Islet precursor cell (in vitro differentiated cells): ENCODE results near the gene ATP1A4.

Experiments used
- DNase-seq: peaks from one replicate; pipeline ENCODE4 v3.0.0-alpha.2; 2018

Gene ATP1A4

DNA sequence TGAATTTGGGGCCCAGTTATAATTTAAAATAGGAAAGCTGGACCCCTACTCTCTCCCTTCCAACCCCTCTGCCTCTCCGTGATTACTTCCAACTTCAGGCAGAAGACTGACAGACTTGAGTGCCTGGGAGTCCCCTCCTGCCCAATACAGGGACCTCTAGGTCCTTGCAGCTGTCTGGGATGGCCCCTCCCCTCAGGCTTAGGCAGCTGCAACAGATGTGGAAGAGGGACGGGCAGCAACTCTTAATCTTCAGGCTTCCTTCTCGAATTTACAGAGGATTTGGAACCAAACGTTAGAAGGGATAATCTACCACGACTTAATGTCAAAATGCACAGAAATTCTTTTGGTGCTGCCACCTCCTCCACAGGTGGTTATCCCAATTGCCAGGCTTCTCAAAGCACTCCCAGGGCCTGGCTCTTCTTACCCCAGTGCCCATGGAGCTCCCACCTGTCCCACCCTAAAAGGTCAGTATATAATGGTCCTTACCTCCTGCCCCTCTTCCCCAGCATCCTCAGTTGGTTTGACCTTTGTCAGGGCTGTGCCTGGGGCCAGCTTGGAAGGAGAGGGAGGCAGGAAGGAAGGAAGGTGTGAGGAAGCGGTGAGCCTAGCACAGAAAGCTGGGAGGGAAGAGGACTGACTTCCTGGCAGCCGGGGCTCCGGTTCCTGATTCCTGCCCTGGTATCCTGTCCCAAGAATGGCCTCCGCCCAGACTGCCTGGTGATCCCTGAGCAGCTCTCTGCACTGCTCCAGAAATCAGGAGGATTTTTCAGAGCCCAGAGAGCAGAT, 56.6 kb downstream of the ATP1A4 start:
- DNase-seq: no peak

DNA sequence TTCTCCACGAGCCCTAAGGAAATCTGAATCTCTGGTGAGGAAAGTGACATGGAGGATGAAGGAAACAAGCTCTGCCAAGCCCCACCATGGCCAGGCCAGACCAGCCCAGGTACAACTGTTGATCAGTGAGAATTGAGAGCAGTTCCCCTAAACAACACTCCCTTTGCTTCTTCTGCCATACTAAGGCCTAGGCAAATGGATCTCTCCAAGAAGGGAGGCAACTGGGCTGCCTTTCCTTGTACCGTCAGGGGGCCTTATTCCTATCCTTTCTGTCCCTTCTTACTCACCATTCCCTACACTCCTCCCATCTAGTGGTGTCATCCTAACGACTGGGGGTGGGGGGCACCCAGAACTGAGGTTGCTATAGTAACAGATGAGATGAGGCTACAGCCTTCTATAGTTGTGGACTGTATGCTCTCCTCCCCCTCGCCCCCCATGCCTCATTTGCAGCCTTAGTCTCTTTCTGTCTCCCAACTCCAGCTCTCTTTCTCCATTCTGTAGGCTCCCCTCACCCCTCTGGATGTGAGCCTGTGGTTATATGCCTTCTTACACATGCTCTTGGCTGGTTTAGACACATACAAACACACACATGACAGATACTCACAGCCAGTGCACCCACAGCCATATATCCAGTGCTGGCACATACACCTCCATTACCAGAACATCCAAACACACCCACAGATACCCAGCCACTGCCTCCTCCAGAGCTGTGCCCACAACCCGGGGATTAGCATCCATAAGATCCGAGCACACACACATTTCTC, 57.3 kb downstream of the ATP1A4 start:
- DNase-seq: peak; percentile 34

DNA sequence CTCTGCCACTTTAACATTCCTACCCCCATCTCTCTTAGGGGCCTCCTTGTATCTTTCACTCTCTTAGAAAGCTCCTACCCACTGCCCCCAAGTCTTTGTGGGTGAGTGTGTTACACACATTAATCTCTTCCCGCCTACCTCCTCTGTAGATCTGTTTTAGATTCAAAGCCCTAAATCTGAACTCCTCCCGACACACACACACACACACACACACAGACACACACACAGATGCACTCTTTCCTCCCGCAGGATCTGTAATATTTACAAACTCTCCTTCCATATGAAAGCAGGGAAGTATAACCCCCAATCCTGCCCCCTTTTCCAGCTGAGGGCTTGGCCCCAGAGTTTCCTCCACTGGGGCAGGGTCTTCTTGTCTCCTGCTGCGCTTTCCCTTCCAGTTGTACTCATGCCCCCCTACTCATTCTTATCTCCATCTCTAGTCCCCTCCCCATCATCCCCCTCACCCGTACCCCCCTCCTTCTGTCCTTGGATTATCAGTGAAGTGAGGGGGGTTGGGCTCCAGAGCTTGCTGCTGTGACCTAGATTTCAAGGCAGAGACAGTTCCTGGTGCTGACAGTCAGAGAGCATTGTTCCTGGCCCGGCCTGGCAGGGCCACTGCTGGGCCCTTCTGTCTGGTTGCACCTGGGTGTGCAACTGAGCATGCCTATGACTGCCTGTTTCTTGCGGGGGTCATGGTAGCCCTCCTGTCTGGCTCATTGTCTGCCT, 58.1 kb downstream of the ATP1A4 start:
- peak; percentile 52 for DNase-seq

DNA sequence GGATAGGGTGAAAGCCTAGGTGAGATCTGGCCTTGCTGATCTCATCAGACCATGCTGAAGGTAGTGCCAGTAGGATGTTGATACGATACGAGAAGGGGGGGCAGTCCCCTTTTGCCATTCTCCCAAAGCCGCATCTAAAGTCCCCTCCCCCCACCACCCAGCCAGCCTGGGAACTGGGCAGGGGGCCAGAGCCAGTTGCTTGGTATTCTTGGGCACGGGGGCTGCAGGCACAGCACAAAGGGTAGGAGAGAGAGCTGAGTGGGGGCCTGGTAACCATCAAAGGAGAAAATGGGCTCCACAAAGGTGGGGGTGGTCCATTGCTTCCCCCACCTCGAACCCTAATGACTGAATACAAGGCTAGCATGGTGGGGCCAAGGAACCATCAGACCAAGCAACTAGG, 59.2 kb downstream of the ATP1A4 start:
- DNase-seq: peak; percentile 32

DNA sequence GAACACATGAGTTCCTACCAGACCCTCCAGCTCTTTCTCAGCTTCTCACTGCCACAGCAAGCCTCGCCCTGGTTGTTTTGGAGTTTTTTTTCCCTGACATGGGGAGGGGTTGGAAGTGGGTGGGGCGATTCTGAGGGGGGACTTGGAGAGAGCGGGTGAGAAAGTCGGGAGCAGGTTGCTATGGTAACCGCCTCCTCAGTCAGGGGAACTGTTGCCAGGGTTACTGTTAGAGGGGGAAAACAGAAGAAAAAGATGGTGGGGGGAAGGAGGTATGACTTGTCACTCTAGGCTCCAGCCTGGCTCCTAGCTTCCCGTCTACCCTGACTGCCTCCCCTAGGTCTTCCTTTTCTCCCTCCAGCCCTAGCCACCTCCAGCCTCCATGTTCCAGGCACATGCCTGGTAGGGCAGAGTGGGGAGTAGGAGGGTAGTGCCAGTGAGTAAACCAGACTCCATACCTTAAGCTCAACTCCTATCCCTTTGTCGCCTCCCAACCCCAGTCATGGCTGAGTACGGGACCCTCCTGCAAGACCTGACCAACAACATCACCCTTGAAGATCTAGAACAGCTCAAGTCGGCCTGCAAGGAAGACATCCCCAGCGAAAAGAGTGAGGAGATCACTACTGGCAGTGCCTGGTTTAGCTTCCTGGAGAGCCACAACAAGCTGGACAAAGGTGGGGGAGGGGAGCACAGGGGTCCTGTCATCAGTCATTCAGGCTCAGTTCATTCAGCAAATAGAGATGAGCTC, 59.8 kb downstream of the ATP1A4 start:
- DNase-seq: peak; percentile 35

DNA sequence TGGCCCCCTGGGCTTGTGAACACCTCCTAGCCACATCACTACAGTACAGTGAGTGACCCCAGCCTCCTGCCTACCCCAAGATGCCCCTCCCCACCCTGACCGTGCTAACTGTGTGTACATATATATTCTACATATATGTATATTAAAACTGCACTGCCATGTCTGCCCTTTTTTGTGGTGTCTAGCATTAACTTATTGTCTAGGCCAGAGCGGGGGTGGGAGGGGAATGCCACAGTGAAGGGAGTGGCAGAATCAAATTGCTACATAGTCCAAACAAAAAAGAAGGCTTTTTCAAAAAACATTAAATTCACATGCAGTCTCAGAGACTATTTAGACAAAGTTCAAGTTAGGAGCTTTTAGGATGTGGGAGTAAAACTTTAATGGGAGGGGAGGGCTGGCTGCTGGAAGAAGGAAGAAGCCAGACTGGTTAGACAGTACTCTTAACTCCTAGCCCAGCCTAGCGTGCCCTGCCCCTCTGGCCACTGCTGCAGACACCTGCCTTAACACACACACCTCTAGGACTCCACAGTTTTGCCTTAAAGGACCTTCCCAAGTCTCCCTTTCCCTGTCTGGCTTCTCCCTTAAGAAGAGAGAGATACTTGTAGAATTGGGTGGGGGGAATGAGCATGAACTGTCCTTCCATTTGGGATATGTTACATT, 63.2 kb downstream of the ATP1A4 start:
- DNase-seq: peak; percentile 57

DNA sequence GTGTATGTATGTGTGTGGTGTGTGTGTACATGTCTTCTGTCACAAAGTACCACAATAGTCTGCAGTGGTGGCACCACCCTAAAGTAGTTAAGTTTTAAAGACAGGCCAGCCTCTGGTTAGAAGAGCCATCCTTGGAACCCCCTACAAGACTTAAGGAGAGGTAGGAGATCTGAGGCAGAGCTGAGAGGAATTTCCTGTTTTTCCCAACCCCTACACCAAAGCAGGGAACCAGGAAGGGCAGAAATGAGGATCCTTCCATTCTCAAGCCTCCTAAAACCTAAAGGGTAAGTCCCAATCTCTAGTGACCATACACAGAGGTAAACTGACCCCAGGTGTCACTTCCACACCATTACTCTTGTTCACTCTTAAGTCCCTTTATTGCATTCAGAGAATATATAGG, 64.9 kb downstream of the ATP1A4 start:
- DNase-seq: peak; percentile 16

DNA sequence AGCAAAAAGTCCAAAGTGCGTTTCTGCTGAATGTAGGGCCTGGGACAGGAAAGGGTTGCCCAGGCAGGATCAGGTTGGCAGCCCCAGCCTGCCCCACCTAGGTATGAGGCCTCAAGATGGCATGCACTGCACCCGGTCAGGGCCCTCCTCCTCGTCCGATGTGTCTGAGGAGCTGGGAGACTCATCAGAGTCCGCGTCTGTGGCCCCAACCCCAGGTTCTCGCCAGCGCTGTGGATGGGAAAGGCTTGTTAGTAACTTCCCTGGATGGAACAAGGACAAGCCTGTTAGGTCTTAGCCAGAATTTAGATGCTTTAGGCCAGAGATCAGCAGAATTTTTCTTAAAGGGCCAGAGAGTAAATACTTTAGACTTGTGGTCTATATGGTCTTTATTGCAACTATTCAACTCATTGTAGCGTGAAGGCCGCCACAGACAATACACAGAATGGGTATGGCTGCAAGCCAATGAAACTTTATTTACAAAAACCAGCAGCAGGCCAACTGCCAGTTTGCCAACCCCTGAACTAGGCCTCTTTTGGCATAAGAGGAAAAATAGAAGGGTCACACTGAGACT, 66.2 kb downstream of the ATP1A4 start:
- DNase-seq: peak; percentile 44

DNA sequence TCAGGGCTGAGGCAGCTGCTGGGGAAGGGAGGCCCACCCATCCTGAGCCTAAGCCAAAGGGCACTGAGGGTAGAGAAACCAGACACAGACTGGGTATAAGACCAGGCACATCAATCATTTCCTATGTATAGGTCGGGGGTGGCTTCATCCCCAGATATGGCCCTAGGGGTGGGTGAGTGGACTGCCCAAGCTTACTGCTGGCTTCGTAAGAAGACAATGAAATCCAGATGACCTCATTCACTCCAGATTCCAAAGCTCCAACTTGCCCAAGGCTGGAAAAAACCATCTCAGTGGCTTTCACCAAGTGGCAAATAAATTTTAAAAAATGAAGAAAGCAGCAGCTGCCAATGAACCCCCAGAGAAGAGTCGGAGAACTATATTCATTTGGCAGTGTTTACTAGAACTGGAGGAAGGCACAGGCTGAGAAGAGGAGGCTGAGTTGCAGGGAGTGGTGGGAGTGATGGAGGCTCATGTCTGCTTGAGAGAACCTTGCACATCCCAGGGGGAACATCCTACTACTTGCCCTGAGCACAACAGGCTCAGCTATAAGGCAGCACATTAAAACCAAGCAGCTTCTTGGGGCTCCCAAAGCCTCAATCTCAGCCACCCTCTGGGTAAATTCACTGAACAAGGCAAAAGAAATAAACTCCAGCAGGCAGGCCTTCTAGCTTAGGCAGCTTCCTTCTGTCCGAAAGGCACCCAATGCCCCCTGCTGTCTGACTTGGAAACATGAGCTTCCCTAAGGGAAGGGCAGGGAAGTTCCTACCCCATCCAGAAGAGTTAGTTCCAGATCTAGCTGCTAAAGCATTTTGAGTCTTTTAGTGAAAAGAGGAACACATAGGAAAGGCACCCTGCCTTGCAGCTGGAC, 67.9 kb downstream of the ATP1A4 start:
- peak; percentile 85 for DNase-seq

DNA sequence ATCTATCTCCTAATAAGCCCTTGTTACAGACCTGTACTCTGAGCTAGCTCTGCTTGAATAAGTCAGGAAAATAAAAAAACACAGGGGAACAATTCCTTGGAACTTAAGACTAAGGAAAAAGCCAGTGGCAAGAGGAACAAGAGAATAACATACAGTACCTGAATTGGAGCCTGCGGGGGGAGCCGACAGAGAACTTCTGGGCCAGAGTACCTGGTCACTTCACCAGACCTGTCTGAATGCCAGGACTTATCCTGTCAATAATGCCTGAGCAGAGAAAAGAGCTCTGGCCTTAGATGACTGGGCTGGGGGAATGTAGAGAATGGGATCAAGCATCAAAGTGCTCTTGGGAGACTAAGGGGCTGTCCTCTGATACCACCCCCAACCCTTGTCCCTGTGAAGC, 68.9 kb downstream of the ATP1A4 start:
- DNase-seq: no peak

DNA sequence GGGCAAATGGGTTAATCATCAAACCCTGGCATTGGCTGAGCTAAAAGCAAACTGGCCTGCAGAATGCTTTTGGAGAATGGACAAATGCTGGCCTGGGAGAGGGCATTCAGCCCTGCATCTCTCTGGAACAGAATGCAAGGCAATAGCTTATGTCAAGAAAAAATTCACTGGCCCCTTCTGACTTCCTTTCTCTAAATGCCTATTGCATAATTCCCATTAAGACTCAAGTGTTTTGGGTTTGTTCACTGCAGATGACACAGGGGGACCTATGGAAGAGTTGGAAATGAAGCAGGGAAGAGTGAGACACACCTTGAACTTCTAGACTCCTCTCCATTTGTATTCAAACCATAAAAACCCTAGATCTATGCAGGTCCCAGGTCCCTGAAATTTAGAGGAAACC, 69.7 kb downstream of the ATP1A4 start:
- no peak for DNase-seq

DNA sequence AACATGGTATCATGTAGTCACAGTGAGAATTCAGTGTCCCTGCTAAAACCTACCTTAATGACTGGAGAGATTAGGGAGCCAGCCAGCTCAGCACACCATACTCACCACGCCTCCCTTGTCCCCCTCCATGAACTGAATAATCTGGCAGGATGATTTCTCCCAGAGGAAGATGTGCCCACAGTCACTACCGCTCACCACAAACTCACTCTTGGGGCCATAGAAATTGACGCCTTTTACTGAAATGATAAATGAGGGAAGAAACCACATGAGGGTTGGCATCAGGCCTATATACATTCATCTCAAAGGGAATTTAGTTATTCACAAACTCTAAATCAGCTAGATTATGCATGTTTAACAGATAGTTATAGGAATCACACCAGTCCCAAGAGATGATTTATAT, 71.1 kb downstream of the ATP1A4 start:
- no peak for DNase-seq

DNA sequence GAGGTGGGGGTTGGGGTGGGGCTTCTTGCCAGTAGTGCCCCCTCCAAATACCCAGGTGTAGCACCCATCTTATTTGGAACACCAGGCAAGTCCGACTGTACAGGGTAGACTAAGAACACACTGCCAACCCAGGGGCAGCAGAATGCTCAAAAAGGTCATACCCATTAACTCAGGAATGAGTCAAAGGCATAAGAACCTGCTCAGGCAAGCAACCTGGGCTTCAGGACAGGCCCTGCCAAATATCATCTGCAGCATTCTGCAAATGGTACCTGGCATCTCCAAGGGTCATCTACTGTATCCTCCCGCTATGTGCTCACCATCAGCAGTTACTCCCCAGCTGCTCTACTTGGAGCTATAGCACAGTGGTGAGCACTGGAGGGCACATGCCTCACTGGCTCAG, 73.2 kb downstream of the ATP1A4 start:
- DNase-seq: no peak

DNA sequence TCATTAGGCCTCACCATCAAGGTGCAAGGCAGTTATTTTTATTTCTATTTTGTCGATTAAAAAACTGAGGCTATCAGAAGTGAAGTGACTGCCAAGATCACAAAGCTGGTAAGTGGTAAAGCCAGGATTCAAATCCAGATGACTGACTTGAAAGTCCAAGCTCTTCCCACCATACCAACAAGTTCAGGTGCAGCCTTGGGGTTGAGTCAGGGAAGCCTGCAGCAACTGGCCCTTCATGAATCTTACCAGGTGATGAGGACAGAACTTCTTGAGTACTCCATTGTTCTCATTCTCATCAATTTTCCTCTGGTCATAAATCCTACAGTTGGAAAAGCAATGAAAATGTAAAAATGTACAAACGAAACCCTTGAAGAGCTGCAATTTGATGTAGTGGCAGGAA, 73.9 kb downstream of the ATP1A4 start:
- DNase-seq: no peak

DNA sequence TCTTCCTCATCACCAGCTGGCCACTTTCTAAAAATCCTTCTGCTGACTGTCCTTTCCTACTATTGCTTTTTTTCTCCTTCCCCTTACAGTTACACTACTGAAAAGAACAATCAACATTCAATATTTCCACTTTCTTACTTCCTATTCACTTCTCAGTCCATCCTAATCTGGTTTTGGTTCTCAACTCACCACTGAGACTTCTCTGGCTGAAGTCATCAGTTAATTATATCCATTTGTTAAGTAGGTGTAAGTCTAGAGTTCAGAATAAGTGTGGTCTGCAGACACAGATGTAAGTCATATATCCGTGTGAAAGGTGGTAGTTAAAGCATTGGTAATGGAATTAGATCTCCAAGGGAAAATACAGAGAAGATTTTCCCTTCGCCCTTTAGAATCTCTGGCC, 75.2 kb downstream of the ATP1A4 start:
- no peak for DNase-seq

DNA sequence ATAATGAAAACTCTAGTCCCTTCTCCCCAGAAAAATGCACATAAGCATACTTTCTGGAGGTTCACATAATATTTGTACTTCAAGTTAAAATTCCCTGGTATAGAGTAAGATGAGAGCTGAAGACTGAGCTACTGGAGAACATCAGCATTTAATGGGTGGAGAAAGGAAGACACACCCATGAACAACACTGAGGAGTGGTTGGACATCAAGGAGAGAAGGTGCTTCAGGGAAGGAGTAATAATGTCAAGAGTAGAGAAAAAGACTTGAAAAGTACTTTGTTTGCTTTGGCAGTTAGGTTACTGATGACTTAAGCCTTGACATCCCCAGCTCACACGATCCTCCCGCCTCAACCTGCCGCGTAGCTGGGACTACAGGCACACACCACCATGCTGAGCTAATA, 75.6 kb downstream of the ATP1A4 start:
- no peak for DNase-seq

DNA sequence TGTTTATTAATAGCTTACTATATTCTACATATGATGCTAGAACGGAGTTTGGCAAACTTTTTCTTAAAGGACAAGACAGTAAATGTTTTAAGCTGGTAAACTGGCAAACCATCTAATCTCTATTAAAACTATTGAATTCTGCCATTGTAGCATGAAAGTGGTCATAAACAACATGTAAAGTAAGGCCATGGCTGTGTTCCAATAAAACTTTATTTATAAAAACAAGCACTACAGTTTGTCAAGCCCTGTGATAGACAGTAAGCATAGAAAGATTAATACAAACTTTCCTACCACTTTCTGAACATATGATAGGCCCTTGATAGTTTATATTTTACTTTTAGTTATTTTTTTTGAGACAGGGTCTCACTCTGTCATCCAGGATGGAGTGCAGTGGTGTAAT, 76.2 kb downstream of the ATP1A4 start:
- DNase-seq: no peak

DNA sequence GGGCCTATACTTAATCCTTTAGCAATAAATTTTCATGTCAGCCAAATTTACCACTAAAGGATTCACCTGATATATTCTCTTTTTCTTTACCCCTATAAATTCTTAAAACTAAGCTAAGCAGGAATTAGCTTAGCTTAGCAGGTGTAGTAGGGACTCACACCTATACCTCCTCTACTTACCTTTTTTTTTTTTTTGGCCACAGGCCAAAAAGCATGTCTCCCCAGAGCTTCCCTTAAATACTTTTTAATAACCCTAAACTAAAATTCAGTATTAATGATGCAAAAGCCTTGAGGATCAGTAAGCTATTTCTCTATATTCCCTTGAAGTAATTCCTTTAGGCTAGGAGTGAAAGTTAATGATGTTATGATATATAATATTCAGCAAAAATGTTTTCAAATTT, 77.0 kb downstream of the ATP1A4 start:
- no peak for DNase-seq

DNA sequence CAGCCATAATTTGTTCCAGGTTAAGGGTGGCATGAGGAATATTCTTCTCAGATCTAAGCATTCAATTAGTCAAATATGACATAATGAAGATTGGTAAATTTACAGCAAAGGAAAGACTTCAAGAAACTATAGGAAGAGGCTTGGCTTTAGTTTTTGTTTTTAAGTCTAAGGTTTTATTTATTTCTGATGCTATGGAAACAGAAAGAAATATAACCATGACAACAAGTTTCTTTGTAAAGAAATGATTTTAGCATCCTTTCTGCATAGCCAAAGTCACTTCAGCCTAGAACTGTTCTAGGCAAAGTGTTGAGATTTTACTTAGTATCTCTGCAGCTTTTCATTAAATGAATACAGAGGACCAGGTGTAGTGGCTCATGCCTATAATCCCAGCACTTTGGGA, 81.5 kb downstream of the ATP1A4 start:
- no peak for DNase-seq
